Gastrocnemius medialis (tissue), 4 donors: Measurements from ENCODE around the gene HSPA14.

Experiments used
- POLR2A ChIP-seq, 2 donors: fragments of 450-650 bp; IDR thresholded peaks; one replicate each; pipeline ENCODE4 v1.6.1; 2017; ENCODE audit warnings: antibody characterized with exemption in 2 of 2, mild to moderate bottlenecking in 2 of 2, moderate library complexity in 2 of 2
- TF ChIP-seq, protein P1 (sequence below), 5 experiments: fragments of 450-650 bp in 3 of 5; fragments of 200-600 bp in 2 of 5; sonication (generic) in 2 of 5; IDR thresholded peaks in 4 of 5; conservative IDR thresholded peaks in 1 of 5; 1 replicate in 4 of 5; 2 replicates in 1 of 5; pipeline ENCODE4 v1.5.1; 2016 to 2019; ENCODE audit warnings: antibody characterized with exemption in 5 of 5, mild to moderate bottlenecking in 3 of 5, moderate library complexity in 3 of 5

DNA sequence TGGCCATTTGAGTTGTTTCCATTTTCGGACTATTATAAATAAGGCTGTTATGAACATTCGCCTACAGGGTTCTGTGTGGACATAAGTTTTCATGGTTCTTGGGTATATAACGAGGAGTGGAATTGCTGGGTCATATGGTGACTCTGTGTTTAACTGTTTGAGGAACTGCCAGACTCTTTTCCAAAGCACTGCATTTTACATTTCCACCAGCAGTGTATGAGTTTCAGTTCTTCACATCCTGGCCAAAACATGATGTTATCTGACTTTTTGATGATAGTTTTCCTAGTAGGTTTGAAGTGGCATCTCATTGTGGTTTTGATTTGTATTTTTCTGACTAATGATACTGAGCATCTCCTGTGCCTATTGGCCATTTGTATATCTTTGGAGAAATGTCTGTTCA lies 46.0 kb downstream of the HSPA14 start:
- TF ChIP-seq, protein P1, sequence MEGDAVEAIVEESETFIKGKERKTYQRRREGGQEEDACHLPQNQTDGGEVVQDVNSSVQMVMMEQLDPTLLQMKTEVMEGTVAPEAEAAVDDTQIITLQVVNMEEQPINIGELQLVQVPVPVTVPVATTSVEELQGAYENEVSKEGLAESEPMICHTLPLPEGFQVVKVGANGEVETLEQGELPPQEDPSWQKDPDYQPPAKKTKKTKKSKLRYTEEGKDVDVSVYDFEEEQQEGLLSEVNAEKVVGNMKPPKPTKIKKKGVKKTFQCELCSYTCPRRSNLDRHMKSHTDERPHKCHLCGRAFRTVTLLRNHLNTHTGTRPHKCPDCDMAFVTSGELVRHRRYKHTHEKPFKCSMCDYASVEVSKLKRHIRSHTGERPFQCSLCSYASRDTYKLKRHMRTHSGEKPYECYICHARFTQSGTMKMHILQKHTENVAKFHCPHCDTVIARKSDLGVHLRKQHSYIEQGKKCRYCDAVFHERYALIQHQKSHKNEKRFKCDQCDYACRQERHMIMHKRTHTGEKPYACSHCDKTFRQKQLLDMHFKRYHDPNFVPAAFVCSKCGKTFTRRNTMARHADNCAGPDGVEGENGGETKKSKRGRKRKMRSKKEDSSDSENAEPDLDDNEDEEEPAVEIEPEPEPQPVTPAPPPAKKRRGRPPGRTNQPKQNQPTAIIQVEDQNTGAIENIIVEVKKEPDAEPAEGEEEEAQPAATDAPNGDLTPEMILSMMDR (IDR thresholded peaks at IDR 0.05 in 4 of 5, conservative IDR thresholded peaks at IDR 0.05 in 1 of 5) = no peak
- no peak for TF ChIP-seq POLR2A (IDR thresholded peaks at IDR 0.05)
